Measurements from ENCODE around the gene TRIM25. TPM values are rescaled to one million over a fixed set of nuclear protein-coding genes. Genes with fewer than 3 reads are reported as not detected.
A peak's percentile ranks its signal among the peaks of the same experiment; 100 is the strongest.
"Not testable (repeated sequence)": the region's sequence is repeated elsewhere in the genome, so short reads cannot be mapped to it uniquely, and the experiment has no call there.

The TRIM25 gene
- total and polyA plus RNA-seq, 2 donors (not counting 1 experiment from before 2014, with no cell fraction given): 53.3 to 53.9 TPM

DNA sequence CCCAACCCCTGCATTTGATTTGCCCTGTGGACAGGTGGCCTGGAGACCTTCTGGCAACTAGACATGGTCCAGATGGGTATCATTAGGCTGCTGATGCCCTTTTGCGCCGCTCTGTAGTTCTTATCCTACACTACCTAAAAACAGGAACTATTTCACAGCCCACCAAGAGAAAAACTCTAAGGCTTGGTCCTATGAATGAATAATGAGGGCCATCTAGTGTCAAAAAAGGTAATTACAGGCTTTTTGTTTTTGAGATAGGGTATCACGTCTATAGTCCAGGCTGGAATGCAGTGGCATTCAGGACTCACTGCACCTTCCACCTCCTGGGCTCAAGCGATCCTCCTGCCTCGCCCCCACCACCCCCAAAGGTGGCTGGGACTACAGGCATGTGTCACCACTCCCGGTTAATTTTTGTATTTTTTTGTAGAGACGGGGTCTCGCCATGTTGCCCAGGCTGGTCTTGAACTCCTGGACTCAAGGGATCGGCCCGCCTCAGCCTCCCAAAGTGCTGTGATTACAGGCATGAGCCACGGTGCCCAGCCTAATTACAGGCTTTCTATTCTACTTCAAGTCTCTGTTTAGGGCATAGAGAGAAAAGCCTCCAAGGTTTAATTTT is 26.1 kb upstream of the TRIM25 start:
- H2AFZ ChIP-seq (ENCODE audit: low read length): no peak overlapping the region
- no peaks in the 10 kb centered on the region for H3K79me2 ChIP-seq (ENCODE audit: control insufficient read depth, insufficient read depth, low read length)
- no peaks in the 10 kb centered on the region for H3K4me1 ChIP-seq (ENCODE audit: control insufficient read depth, extremely low read depth, insufficient read depth, low read length)
- H3K4me3 ChIP-seq (replicated peaks in 1 of 4; ENCODE audit: control extremely low read depth in 1 of 4, insufficient read depth in 1 of 4, low read depth in 3 of 4, low read length in 4 of 4): no peak overlapping the region
- H4K20me1 ChIP-seq (ENCODE audit: control insufficient read depth, extremely low read depth, insufficient read depth, low read length): no peaks in the 10 kb centered on the region
- no peak overlapping the region for H3K27ac ChIP-seq (ENCODE audit: insufficient read depth, low read length)
- H3K9ac ChIP-seq (ENCODE audit: insufficient read depth, low read length): no peak overlapping the region
- no peak overlapping the region for H3K4me2 ChIP-seq (ENCODE audit: extremely low read depth, insufficient read depth, low read length)
- no peaks in the 10 kb centered on the region for H3K27me3 ChIP-seq (ENCODE audit: control insufficient read depth, insufficient read depth, low read length)
- DNase-seq (ENCODE audit: low read depth in 2 of 2): peak; percentile 29 to 72
- H3K36me3 ChIP-seq (ENCODE audit: control insufficient read depth, insufficient read depth, low read length): peaks cover 3% of the 10 kb centered on the region
- H3K9me3 ChIP-seq (ENCODE audit: control insufficient read depth, insufficient read depth, low read depth, low read length): no peaks in the 10 kb centered on the region
- no peak for TF ChIP-seq EZH2 (IDR thresholded peaks at IDR 0.05; ENCODE audit: low read length, missing control alignments)
- TF ChIP-seq, protein P1, sequence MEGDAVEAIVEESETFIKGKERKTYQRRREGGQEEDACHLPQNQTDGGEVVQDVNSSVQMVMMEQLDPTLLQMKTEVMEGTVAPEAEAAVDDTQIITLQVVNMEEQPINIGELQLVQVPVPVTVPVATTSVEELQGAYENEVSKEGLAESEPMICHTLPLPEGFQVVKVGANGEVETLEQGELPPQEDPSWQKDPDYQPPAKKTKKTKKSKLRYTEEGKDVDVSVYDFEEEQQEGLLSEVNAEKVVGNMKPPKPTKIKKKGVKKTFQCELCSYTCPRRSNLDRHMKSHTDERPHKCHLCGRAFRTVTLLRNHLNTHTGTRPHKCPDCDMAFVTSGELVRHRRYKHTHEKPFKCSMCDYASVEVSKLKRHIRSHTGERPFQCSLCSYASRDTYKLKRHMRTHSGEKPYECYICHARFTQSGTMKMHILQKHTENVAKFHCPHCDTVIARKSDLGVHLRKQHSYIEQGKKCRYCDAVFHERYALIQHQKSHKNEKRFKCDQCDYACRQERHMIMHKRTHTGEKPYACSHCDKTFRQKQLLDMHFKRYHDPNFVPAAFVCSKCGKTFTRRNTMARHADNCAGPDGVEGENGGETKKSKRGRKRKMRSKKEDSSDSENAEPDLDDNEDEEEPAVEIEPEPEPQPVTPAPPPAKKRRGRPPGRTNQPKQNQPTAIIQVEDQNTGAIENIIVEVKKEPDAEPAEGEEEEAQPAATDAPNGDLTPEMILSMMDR (conservative IDR thresholded peaks at IDR 0.05 in 1 of 2, IDR thresholded peaks at IDR 0.05 in 1 of 2; ENCODE audit: low read depth in 1 of 2, low read length in 2 of 2): peak; percentile 60 to 74

DNA sequence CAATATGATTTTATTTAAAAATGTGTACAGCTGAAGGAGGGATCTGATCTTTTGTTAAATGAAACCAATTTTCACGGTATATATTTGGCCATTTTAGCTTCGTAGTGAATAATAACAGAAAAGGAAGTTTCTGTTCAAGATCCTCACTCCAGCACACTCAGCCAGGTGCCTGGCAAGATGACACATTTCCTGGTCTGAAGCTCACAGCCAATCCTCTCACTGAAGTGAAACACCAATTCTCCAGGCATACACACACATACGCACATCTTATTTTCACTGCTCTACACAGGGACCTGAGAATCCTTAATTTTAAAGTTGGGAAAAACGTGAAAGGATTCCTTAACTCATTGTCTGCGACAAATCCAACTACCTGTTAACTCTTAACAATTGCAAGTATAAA is 24.4 kb upstream of the TRIM25 start:
- DNase-seq (ENCODE audit: low read depth in 2 of 2): peak in 1 of 2 donors; percentile 10
- H2AFZ ChIP-seq (ENCODE audit: low read length); H3K4me2 ChIP-seq (ENCODE audit: extremely low read depth, insufficient read depth, low read length); H3K4me3 ChIP-seq (replicated peaks in 1 of 4; ENCODE audit: control extremely low read depth in 1 of 4, insufficient read depth in 1 of 4, low read depth in 3 of 4, low read length in 4 of 4); H3K27me3 ChIP-seq (ENCODE audit: control insufficient read depth, insufficient read depth, low read length); H3K9ac ChIP-seq (ENCODE audit: insufficient read depth, low read length); H3K9me3 ChIP-seq (ENCODE audit: control insufficient read depth, insufficient read depth, low read depth, low read length); H3K27ac ChIP-seq (ENCODE audit: insufficient read depth, low read length); H4K20me1 ChIP-seq (ENCODE audit: control insufficient read depth, extremely low read depth, insufficient read depth, low read length); H3K79me2 ChIP-seq (ENCODE audit: control insufficient read depth, insufficient read depth, low read length); H3K4me1 ChIP-seq (ENCODE audit: control insufficient read depth, extremely low read depth, insufficient read depth, low read length); H3K36me3 ChIP-seq (ENCODE audit: control insufficient read depth, insufficient read depth, low read length): not testable (repeated sequence)

DNA sequence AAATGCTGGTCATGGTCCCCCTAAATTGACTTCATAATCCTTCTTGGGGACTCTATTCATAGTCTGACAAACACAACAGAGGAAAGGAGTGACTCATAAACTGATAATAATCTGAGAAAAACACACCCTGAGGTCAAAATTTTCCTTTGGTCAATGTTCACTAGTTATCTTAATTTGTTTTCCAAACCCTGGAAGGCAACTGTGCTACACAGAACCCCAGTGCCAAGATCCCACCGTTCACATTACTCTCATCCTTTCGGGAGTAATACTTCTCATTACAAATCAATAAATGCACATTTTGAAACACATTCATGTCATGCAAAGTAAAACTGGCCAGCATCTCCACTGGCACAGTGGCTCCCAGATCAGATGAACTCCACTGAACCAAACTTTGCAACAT is 23.8 kb upstream of the TRIM25 start:
- Histone ChIP-seq H3K36me3 (ENCODE audit: control insufficient read depth, insufficient read depth, low read length) (peaks cover 3% of the 10 kb centered on the region), H3K27ac (ENCODE audit: insufficient read depth, low read length) (no peak overlapping the region), H3K9ac (ENCODE audit: insufficient read depth, low read length) (no peak overlapping the region), H2AFZ (ENCODE audit: low read length) (no peak overlapping the region), H3K4me3 (replicated peaks in 1 of 4; ENCODE audit: control extremely low read depth in 1 of 4, insufficient read depth in 1 of 4, low read depth in 3 of 4, low read length in 4 of 4) (no peak overlapping the region), H3K9me3 (ENCODE audit: control insufficient read depth, insufficient read depth, low read depth, low read length) (no peaks in the 10 kb centered on the region), H3K4me2 (ENCODE audit: extremely low read depth, insufficient read depth, low read length) (no peak overlapping the region), H3K4me1 (ENCODE audit: control insufficient read depth, extremely low read depth, insufficient read depth, low read length) (no peaks in the 10 kb centered on the region), H3K79me2 (ENCODE audit: control insufficient read depth, insufficient read depth, low read length) (no peaks in the 10 kb centered on the region), H3K27me3 (ENCODE audit: control insufficient read depth, insufficient read depth, low read length) (no peaks in the 10 kb centered on the region), H4K20me1 (ENCODE audit: control insufficient read depth, extremely low read depth, insufficient read depth, low read length) (no peaks in the 10 kb centered on the region)
- DNase-seq (ENCODE audit: low read depth in 2 of 2): no peak
- TF ChIP-seq, protein P1 (conservative IDR thresholded peaks at IDR 0.05 in 1 of 2, IDR thresholded peaks at IDR 0.05 in 1 of 2; ENCODE audit: low read depth in 1 of 2, low read length in 2 of 2): no peak
- TF ChIP-seq EZH2 (IDR thresholded peaks at IDR 0.05; ENCODE audit: low read length, missing control alignments): no peak

Data from fibroblast of lung (primary cell).